Stimulated activated memory B cell treated with anti-CD40 and anti-IgM and Interleukin-4, amounts not matched to agents 10 μg/mL and 1 μg/mL and 100 μg/mL, for 72 hours (primary cell): ENCODE measurements around the gene TRANK1.
A peak's percentile ranks its signal among the peaks of the same experiment; 100 is the strongest.

Source experiments
- ATAC-seq: fragments of 150-1000 bp; cut with Tn5 transposase; 2 replicates; pipeline ENCODE4 v1.10.0; 2021
- H3K27ac Mint-ChIP-seq: one replicate; pipeline ENCODE4 v1.8.0; 2022; ENCODE audit warnings: mild to moderate bottlenecking, mixed read lengths
- H3K27me3 Mint-ChIP-seq: one replicate; pipeline ENCODE4 v1.8.0; 2022; ENCODE audit warnings: mixed read lengths
- H3K36me3 Mint-ChIP-seq: one replicate; pipeline ENCODE4 v1.8.0; 2022; ENCODE audit warnings: mixed read lengths
- H3K4me1 Mint-ChIP-seq: one replicate; pipeline ENCODE4 v1.8.0; 2022; ENCODE audit warnings: mixed read lengths
- H3K4me3 Mint-ChIP-seq: one replicate; pipeline ENCODE4 v1.8.0; 2022; ENCODE audit warnings: mild to moderate bottlenecking, moderate library complexity, mixed read lengths
- H3K9me3 Mint-ChIP-seq: one replicate; pipeline ENCODE4 v1.8.0; 2022; ENCODE audit warnings: mixed read lengths

The TRANK1 gene

GRCh38 chr3:36796881-36797280, 148.0 kb downstream of the TRANK1 start:
- no peak overlapping the region for H3K4me3 Mint-ChIP-seq
- H3K27me3 Mint-ChIP-seq, result peaks cover 24% of the 10 kb centered on the region
- no peaks in the 10 kb centered on the region for H3K36me3 Mint-ChIP-seq
- H3K4me1 Mint-ChIP-seq, result no peaks in the 10 kb centered on the region
- H3K27ac Mint-ChIP-seq, result no peak overlapping the region
- no peaks in the 10 kb centered on the region for H3K9me3 Mint-ChIP-seq
- ATAC-seq, result no peak

DNA sequence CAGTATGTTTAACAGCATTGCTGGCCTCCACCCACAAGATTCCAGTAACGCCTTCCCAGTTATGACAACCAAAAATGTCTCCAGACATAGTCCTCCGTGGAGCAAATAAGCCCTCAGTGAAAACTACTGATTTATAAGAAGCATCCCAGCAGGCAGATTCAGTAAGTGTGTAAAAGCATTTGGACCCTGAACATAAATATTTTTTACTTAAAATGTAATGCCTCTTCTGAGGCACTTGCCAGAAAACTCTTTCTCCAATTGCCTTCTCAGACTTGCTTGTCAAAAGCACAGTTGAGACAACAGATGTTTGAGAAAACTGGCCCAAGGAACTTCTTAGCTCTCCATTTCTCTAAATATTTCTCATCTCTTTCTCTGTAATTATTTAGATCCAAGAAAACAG, 148.7 kb downstream of the TRANK1 start:
- no peaks in the 10 kb centered on the region for H3K9me3 Mint-ChIP-seq
- no peak overlapping the region for H3K4me3 Mint-ChIP-seq
- ATAC-seq, result no peak
- no peaks in the 10 kb centered on the region for H3K4me1 Mint-ChIP-seq
- no peak overlapping the region for H3K27ac Mint-ChIP-seq
- H3K36me3 Mint-ChIP-seq, result no peaks in the 10 kb centered on the region
- peaks cover 24% of the 10 kb centered on the region for H3K27me3 Mint-ChIP-seq

GRCh38 chr3:36795622-36796021, 149.2 kb downstream of the TRANK1 start:
- no peaks in the 10 kb centered on the region for H3K36me3 Mint-ChIP-seq
- H3K4me1 Mint-ChIP-seq, result no peaks in the 10 kb centered on the region
- ATAC-seq, result no peak
- H3K4me3 Mint-ChIP-seq, result no peak overlapping the region
- H3K9me3 Mint-ChIP-seq, result no peaks in the 10 kb centered on the region
- H3K27ac Mint-ChIP-seq, result no peak overlapping the region
- H3K27me3 Mint-ChIP-seq, result peaks cover 24% of the 10 kb centered on the region

DNA sequence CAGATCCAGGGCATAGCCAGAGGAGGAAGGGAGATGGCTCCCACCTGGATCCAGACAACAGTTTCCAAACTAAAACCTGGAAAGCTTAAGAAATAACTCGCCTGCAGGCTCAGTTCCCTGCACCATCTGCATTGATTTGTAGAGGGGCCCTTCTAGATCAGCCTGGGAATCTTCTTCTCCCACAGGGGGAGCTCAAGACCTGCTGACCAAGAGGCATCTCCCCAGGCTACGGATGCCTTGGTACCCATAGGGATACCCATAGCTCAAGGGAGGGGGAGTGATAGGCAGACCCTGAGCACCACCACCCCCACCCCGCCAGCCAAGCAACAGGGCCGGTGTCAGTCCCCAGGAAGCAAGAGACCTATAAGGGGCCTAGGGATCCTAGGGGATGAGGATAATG, 152.5 kb downstream of the TRANK1 start:
- H3K27ac Mint-ChIP-seq, result no peak overlapping the region
- peaks cover 23% of the 10 kb centered on the region for H3K27me3 Mint-ChIP-seq
- peak; percentile 37 for ATAC-seq
- H3K9me3 Mint-ChIP-seq, result no peaks in the 10 kb centered on the region
- H3K4me1 Mint-ChIP-seq, result no peaks in the 10 kb centered on the region
- H3K36me3 Mint-ChIP-seq, result no peaks in the 10 kb centered on the region
- H3K4me3 Mint-ChIP-seq, result no peak overlapping the region

DNA sequence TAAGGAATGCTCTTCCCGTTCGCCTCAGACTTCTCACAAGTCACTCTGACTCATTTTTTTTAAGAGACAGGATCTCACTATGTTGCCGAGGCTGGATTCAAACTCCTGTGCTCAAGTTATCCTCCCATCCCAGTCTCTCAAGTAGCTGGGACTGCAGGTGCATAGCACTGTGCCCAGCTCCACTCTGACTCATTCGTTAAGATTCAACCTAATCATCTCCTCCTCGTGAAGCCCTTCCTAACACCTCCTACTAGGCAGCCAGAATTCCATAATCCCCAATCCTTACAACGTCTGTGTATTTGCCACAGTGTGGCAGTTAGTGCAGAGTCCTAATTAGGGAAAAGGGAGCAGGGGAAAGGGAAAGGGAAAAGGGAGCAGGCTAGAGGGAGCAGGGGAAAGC, 154.1 kb downstream of the TRANK1 start:
- Mint-ChIP-seq H3K36me3 (no peaks in the 10 kb centered on the region), H3K9me3 (no peaks in the 10 kb centered on the region), H3K27me3 (peaks cover 23% of the 10 kb centered on the region), H3K4me3 (no peak overlapping the region), H3K27ac (no peak overlapping the region), H3K4me1 (no peaks in the 10 kb centered on the region)
- ATAC-seq, result no peak

- Mint-ChIP-seq H3K36me3 (no peaks in the 10 kb centered on the region), H3K27ac (no peak overlapping the region), H3K4me1 (no peaks in the 10 kb centered on the region), H3K9me3 (no peaks in the 10 kb centered on the region), H3K4me3 (no peak overlapping the region), H3K27me3 (peaks cover 23% of the 10 kb centered on the region)
- peak; percentile 49 for ATAC-seq
Observed at GRCh38 chr3:36786921-36787890, 157.6 kb downstream of the TRANK1 start.

GRCh38 chr3:36784138-36784635, 160.7 kb downstream of the TRANK1 start:
- H3K4me3 Mint-ChIP-seq, result no peak overlapping the region
- peaks cover 6% of the 10 kb centered on the region for H3K36me3 Mint-ChIP-seq
- peaks cover 3% of the 10 kb centered on the region for H3K9me3 Mint-ChIP-seq
- ATAC-seq, result no peak
- peaks cover 19% of the 10 kb centered on the region for H3K27me3 Mint-ChIP-seq
- no peak overlapping the region for H3K27ac Mint-ChIP-seq
- H3K4me1 Mint-ChIP-seq, result no peaks in the 10 kb centered on the region

GRCh38 chr3:36777424-36778218, 167.2 kb downstream of the TRANK1 start:
- H3K36me3 Mint-ChIP-seq, result peaks cover 6% of the 10 kb centered on the region
- ATAC-seq, result peak; percentile 66
- H3K4me1 Mint-ChIP-seq, result no peaks in the 10 kb centered on the region
- peaks cover 19% of the 10 kb centered on the region for H3K27me3 Mint-ChIP-seq
- H3K27ac Mint-ChIP-seq, result no peak overlapping the region
- H3K9me3 Mint-ChIP-seq, result peaks cover 3% of the 10 kb centered on the region
- no peak overlapping the region for H3K4me3 Mint-ChIP-seq
